ENCODE results near the gene MACROH2A2.
"Not testable (repeated sequence)": the region's sequence is repeated elsewhere in the genome, so short reads cannot be mapped to it uniquely, and the experiment has no call there.

MACROH2A2 gene

DNA sequence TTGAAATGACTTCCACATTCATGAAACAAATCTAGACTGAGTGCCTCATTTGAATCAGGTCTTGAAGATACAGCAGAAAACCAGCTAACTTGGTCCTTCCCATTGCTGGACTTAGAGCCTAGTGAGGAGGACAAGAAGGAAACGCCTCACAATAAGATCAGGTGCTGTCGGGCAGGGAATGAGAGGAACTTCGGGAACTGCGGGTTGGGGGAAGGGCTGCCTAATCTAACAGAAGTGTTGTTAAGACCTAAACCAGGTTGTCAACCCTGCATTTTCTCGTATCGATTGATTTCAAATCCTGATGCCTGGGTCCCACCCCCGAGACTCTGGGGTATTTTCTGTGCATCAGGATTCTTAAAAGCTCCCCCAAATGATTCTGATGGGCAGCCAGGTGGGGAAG, 26.3 kb downstream of the MACROH2A2 start:
- Histone ChIP-seq H3K9me3 (no peaks in the 10 kb centered on the region), H3K36me3 (peaks cover 0 to 23% (median 0%) of the 10 kb centered on the region in 3 donors), H3K4me1 (no peaks in the 10 kb centered on the region), H3K27ac (no peak overlapping the region), H3K27me3 (no peaks in the 10 kb centered on the region), H3K4me3 (no peak overlapping the region)
- no peak for DNase-seq
- TF ChIP-seq, protein P1, sequence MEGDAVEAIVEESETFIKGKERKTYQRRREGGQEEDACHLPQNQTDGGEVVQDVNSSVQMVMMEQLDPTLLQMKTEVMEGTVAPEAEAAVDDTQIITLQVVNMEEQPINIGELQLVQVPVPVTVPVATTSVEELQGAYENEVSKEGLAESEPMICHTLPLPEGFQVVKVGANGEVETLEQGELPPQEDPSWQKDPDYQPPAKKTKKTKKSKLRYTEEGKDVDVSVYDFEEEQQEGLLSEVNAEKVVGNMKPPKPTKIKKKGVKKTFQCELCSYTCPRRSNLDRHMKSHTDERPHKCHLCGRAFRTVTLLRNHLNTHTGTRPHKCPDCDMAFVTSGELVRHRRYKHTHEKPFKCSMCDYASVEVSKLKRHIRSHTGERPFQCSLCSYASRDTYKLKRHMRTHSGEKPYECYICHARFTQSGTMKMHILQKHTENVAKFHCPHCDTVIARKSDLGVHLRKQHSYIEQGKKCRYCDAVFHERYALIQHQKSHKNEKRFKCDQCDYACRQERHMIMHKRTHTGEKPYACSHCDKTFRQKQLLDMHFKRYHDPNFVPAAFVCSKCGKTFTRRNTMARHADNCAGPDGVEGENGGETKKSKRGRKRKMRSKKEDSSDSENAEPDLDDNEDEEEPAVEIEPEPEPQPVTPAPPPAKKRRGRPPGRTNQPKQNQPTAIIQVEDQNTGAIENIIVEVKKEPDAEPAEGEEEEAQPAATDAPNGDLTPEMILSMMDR (IDR thresholded peaks at IDR 0.05), result no peak
- intact Hi-C loops (cut with DNase I; ENCODE audit: low total_unique reads), result no loop called here

DNA sequence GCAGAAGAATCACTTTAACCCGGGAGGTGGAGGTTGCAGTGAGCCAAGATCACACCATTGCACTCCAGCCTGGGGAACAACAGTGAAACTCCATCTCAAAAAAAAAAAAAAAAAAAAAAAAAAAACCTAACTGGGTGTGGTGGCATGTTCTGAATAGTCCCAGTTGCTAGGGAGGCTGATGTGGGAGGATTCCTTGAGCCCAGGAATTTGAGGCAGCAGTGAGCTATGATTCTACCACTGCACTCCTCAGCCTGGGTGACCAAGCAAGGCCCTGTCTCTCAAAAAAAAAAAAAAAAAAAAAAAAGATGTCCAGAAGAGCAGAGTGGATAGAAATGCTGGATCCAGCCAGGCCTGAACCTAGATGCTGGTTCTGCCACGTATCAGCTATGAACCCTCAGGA, 28.1 kb downstream of the MACROH2A2 start:
- intact Hi-C loops (cut with DNase I; ENCODE audit: low total_unique reads), result not testable (repeated sequence)

DNA sequence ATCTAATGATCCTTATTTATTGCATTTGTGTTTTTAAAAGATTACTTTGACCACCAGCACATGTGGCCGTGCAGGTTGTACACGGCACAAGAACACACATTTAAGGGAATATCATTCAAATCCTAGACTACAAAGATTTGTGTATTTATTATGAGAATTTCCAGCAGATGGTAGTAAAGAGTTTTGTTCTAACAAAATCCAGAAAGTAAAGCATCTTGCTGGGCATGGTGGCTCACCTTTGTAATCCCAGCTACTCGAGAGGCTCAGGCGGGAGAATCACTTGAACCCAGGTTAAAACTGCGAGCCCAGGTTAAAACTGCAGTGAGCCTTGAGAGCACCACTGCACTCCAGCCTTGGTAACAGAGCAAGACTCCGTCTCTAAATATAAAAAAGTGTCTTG, 31.5 kb downstream of the MACROH2A2 start:
- Histone ChIP-seq H3K4me3 (no peak overlapping the region), H3K36me3 (peaks cover 0 to 8% (median 0%) of the 10 kb centered on the region in 3 donors), H3K4me1 (no peaks in the 10 kb centered on the region), H3K27ac (no peak overlapping the region), H3K9me3 (no peaks in the 10 kb centered on the region), H3K27me3 (no peaks in the 10 kb centered on the region)
- DNase-seq, result no peak
- TF ChIP-seq, protein P1 (IDR thresholded peaks at IDR 0.05), result no peak
- intact Hi-C loops (cut with DNase I; ENCODE audit: low total_unique reads), result no loop called here

More for the DNA sequence above, 28.1 kb downstream of the MACROH2A2 start:
- not testable (repeated sequence) for H3K4me1 ChIP-seq, H3K27ac ChIP-seq, H3K27me3 ChIP-seq, DNase-seq, H3K9me3 ChIP-seq, H3K4me3 ChIP-seq
- H3K36me3 ChIP-seq, result peaks cover 0 to 18% (median 0%) of the 10 kb centered on the region in 3 donors

DNA sequence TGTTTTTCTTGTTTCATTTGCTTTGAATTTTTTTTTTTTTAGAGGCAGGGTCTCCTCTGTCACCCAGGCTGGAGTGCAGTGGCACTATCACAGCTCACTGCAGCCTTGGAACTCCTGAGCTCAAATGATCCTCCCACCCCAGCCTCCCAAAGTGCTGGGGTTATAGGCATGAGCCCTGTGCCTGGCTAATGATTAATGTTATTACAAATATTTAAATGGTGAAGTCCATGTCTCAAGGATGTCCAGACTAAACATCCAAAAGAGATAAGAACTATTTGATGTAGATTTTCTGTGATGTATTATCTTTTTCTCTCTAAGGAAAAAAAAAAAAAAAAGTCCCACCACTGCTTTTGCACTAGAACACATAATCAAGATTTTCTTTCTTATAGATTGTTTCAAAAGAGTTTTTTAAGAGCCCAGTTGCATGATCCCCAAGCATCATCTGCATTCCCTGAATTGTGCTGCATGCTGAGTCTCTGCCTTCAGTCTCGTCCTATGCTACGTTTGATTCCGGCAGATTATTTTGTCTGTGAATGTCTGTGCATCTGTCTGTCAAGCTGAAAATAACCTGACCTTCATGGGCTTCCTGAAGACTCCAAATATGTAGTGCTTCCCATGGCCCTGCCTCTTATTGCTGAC, 33.4 kb downstream of the MACROH2A2 start:
- Histone ChIP-seq H3K36me3 (peaks cover 0 to 8% (median 0%) of the 10 kb centered on the region in 3 donors), H3K27me3 (no peaks in the 10 kb centered on the region), H3K9me3 (no peaks in the 10 kb centered on the region), H3K4me3 (no peak overlapping the region), H3K27ac (no peak overlapping the region), H3K4me1 (no peaks in the 10 kb centered on the region)
- intact Hi-C loops (cut with DNase I; ENCODE audit: low total_unique reads), result no loop called here
- TF ChIP-seq, protein P1 (IDR thresholded peaks at IDR 0.05), result no peak
- no peak for DNase-seq

DNA sequence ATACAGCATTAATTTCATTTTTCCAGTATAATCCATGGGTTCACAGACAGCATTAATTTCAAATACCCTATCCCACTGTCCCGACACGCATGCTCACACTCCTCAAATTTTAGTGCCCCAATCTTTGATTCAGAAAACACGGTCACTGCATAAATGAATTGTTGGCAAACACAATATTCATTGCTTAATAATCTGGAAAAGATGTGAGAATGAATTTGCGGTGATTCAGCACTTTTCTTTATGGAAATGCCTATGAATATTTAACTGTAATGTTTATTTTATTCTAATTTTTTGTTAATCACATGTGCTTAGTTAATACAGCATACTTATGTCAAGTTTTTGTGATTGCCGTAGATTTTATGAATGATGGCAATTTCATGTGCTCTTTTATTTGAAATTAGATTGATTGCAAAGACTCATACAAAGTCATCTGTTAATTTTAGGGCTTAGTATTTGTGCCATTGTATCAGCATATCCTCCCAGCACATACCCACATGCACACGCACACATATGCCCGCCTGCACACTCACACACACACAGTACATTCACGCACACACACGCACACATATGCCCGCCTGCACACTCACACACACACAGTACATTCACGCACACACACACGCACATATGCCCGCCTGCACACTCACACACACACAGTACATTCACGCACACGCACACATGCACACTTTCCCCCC, 35.1 kb downstream of the MACROH2A2 start:
- Histone ChIP-seq H3K4me3 (no peak overlapping the region), H3K27me3 (no peaks in the 10 kb centered on the region), H3K36me3 (peaks cover 0 to 17% (median 0%) of the 10 kb centered on the region in 3 donors), H3K27ac (no peak overlapping the region), H3K9me3 (no peaks in the 10 kb centered on the region), H3K4me1 (no peaks in the 10 kb centered on the region)
- intact Hi-C loops (cut with DNase I; ENCODE audit: low total_unique reads), result no loop called here
- TF ChIP-seq, protein P1 (IDR thresholded peaks at IDR 0.05), result no peak
- no peak for DNase-seq

DNA sequence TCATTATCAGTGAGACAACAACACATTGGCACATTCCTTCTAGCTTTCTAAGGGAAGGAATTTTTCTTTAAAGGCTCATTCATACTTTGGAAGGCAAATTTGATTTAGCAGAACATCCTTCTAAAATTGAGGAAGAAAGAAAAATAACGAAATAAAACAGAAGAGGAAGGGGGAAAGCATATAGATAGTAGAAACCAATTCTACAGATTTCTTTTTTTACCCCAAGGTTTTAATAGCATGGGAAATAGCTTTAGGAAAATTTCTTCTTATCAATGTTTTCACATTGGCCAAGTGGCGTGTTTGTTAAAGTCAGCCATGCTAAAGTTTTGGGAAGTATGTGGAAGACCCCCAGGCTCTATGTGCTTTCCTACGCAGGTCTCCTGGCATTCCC, 35.7 kb downstream of the MACROH2A2 start:
- intact Hi-C loops (cut with DNase I; ENCODE audit: low total_unique reads), result no loop called here
- TF ChIP-seq, protein P1 (IDR thresholded peaks at IDR 0.05), result no peak
- Histone ChIP-seq H3K27ac (no peak overlapping the region), H3K9me3 (no peaks in the 10 kb centered on the region), H3K4me1 (no peaks in the 10 kb centered on the region), H3K27me3 (no peaks in the 10 kb centered on the region), H3K4me3 (no peak overlapping the region), H3K36me3 (peaks cover 0 to 18% (median 0%) of the 10 kb centered on the region in 3 donors)
- DNase-seq, result no peak

All from tibial artery (tissue), 4 donors.